HG03342 (cell line): Measurements from ENCODE around the gene CCDC192.

Experiments used
- ATAC-seq: cut with Tn5 transposase; IDR thresholded peaks from one replicate; pipeline ENCODE4 v1.9.1; 2021; ENCODE audit warnings: mild to moderate bottlenecking, moderate library complexity; ENCODE audit not compliant: unreplicated experiment

CCDC192 gene

DNA sequence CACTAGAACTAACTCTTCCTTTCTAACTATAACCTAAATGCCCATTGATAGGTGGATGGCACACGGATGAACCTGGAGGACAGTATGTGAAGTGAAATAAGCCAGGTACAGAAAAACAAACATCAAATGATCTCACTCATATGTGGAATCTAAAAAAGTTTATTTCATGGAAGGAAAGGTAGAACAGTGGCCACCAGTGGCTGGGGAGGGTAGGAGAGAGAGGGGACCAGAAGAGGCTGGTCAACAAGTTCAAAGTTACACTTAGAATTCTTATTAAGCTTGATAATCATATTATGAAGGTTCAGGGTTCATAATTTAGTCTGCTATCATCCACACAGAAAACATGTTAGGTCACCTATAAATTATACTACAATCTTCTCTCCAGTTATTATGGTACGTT, 272.8 kb downstream of the CCDC192 start:
- no peak for ATAC-seq

DNA sequence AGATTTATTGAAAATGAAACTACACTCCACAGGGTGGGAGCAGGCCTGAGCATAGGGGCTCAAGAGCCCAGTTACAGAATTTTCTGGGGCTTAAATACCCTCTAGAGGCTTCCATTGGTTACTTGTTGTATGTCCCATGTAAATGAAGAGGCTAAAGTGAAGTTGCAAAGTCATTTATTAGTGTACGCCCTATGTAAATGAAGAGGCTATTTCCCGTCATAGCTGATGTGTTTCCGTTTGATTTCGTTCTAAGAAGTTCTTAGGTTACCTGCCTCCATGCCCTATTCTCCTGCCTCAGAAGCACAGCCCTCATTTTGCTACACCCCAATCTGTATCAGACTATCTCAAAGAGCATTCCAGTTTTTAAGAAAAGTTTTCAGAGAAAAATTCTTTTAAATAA, 273.3 kb downstream of the CCDC192 start:
- ATAC-seq = no peak

DNA sequence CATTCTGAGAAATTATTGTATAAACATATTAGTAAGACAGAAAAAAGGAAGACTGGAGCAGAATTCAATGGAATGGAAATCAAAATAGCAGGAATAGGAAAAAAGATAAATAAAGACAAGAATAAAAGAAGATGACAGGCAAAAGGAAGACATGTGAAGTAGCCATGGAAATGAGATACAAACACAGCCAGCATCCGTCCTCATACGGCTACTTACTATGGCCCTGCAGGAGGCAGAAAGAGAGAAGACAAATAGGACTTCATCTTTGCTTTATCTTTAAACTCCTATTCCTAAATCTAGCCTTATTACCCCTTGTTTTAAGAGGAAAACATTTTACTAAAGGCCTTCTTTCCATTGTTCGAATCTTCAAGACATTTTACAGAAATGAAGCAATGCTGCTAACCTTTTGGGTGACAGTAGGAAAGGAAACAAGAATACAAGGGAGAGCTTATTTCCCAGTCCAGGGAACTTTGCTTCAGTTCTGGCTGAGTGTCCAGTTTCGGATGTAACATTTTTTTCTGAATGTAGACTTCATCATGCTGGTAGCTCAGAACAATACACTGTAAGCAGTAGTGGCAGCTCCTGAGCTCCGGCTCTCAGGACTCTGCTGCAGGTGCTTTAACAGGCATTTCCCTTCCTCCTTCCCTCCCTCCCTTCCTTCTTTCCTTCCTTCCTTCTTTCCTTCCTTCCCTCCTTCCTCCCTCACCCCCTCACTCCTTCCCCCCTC, 274.0 kb downstream of the CCDC192 start:
- no peak for ATAC-seq

DNA sequence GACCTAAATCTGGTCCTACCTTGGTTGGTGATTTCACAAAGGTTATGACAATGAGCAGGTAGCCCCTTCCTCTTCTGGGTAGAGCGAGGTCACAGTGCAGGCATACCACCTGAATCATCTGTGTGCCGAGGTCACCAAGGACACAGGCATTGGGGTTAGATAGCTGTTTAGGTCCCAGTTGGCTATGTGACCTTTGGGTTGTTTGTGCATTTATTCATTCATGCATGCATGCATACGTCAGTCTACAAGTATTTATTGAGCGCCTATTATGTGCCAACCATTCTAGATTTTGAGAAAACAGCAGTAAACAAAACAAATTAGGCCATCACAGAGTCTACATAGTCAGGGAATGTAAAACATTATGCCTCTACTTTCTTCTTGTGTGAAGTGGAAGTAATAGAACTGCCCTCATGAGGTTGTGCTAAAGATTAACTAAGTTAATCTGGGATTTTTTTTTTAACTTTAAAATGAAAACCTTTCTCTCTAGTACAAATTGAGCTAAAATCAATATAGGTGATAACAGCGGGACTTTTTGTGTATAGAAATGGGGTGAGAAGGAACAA, 275.6 kb downstream of the CCDC192 start:
- ATAC-seq = no peak

DNA sequence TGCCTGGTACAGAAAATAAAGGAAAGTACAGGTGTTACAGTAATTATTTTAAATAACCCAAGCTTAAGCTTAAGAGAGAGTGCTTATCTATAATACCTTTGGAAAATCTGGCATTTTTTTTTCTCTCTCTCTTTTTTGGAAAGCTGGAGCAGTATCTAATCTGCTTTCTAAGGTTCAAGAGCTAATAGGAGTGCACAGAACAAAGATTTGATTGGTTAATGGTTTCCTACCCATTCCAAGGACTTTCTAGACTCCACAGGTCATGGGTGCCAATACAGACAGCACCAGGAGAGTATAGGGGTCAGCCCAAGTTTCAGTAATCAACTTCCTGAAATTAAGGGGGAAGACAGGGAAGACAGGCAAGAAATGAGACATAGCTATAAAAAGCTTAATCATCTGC, 276.3 kb downstream of the CCDC192 start:
- ATAC-seq = no peak

DNA sequence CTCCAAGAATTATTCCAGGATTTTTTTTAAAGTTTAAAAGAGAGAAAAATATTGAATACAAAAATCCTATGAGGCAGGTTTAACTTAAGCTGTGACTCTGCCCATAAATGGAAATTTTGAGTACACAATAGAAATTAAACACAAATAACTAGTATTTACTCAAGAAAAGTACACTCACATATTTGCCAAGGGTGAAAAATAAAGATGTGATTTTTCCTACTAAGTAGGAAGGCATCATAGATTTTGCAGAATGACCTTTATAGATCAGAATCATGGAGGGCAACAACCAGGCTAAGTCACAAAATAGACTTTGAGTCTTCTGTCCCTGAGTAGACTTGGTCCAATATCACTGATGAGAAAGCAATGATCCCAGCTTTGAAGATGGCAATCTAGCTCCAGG, 277.7 kb downstream of the CCDC192 start:
- no peak for ATAC-seq

DNA sequence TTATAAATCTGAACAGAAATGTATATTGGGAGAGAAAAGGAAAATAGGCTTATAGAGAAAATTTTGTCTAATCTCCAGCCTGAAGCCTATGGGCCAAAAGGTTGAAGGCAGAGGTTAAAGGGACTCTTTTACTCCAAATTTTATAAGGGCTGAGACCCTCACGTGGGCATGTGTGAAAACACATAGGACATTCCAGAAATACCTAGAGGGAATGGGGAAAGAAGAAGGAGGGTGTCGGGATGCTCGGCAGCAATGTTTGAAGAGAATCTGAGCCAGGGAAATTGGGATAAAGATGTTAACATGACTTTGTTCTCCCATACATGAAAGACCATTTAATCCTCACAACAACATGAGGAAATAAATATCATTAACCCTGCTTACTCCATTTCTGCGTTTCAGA, 278.3 kb downstream of the CCDC192 start:
- ATAC-seq = no peak

DNA sequence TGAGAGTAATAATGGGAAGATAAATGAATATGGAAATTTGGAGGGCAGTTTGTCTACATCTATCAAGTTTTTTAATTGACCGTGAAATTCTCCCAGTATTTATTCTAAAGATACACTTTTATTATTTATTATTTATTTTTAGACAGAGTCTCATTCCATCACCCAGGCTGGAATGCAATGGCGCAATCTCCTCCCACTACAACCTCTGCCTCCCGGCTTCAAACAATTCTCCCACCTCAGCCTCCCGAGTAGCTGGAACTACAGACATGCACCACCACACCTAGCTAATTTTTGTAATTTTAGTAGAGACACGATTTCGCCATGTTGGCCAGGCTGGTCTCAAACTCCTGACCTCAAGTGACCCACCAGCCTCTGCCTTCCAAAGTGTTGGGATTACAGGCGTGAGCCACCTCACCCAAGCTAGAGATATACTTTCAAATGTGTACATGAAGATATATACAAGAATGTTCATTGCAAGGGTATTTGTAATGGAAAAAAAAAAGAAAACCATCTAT, 282.7 kb downstream of the CCDC192 start:
- no peak for ATAC-seq

DNA sequence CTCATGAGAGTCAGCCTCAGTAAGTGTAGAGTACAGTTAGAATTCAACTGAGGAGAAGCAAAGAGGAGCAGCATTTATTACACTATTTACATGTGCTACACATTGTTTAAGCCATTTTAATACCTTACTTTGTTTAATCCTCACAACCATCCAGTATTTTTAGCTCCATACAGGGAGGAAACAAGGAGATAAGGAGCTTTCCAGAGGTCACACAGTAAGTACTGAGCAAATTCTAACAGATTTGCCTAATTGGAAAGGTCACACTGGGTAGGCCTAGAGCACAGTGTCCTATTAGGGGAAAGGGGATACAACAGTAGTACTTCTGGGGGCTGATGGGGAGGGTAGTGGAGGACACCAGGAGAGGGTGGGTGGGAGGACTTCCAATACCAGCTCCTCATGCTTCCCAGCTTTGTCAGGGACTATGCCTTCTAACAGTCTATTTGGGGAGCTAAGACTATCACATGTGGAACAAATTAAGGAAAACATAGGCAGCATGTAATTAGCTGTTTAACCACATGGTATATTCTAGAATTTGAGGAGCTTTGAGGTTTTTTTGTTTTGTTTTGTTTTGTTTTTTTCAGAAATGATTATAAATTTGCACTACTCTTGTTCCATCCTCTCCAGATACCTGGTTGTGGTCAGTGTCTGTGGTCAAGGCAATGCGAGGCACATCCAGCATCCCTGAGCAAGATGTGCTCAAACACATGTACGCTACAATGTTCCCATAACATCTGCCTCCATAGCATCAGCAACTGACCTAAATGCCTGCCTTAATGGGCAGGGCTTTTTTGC, 284.4 kb downstream of the CCDC192 start:
- ATAC-seq = no peak

DNA sequence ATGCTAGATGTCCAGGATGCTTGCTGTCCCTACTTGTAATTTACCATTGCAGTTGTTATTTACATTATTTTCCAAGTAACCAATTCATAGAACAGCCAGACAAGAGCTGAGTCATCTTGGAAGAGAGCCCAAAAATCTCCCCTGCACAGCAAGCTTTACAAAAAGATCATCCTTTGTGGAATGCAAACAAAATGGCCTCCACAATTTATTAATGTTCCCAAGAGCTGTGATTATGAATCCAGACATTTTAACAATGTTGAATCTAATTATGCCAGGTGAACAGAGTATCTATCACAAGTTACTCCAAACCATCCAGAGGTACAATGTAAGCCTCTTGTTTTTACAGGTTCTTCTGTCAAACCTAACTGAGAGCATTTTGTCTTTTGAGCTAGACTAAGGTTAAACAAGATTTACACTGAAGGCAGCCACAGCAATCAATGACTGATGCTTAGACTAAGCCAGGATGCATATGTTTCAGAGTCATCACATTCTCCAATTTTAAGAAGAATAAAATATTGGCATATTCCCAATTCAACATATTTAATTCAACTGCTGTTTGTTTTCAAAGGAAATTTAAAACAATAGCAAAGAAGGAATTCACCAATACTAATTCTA, 285.1 kb downstream of the CCDC192 start:
- no peak for ATAC-seq
